Endodermal cell (in vitro differentiated cells): Measurements from ENCODE around the gene PLPP6. TPM values are rescaled to one million over a fixed set of nuclear protein-coding genes. Genes with fewer than 3 reads are reported as not detected.

Experiments used
- DNase-seq: peaks from one replicate; pipeline ENCODE4 v3.0.0-alpha.2; 2017
- H3K27ac ChIP-seq: 2 replicates; pipeline ENCODE4 v1.5.1; 2013; ENCODE audit warnings: mild to moderate bottlenecking, low read depth, low read length, moderate library complexity
- H3K27me3 ChIP-seq: 2 replicates; pipeline ENCODE4 v1.6.1; 2013; ENCODE audit warnings: mild to moderate bottlenecking, low read length, moderate library complexity; ENCODE audit not compliant: insufficient read depth, control insufficient read depth, poor library complexity, severe bottlenecking
- H3K36me3 ChIP-seq: 2 replicates; pipeline ENCODE4 v1.7.0; 2013; ENCODE audit warnings: mild to moderate bottlenecking, low read length, moderate library complexity; ENCODE audit not compliant: control insufficient read depth, insufficient read depth
- H3K4me1 ChIP-seq: one replicate; pipeline ENCODE4 v1.7.0; 2013; ENCODE audit warnings: low read length; ENCODE audit not compliant: control insufficient read depth, insufficient read depth
- H3K4me3 ChIP-seq: 2 replicates; pipeline ENCODE4 v1.5.1; 2013; ENCODE audit warnings: mild to moderate bottlenecking, low read length, moderate library complexity
- H3K9ac ChIP-seq: 2 replicates; pipeline ENCODE4 v1.6.1; 2013; ENCODE audit warnings: mild to moderate bottlenecking, low read length, moderate library complexity; ENCODE audit not compliant: poor library complexity, severe bottlenecking; ENCODE audit errors: extremely low read depth
- H3K9me3 ChIP-seq: 2 replicates; pipeline ENCODE4 v1.6.1; 2013; ENCODE audit warnings: mild to moderate bottlenecking, low read length, moderate library complexity; ENCODE audit not compliant: control insufficient read depth
- H3K27ac Mint-ChIP-seq: 2 replicates; pipeline ENCODE4 v1.8.0; 2020; ENCODE audit warnings: mixed read lengths
- H3K27me3 Mint-ChIP-seq: 2 replicates; pipeline ENCODE4 v1.8.0; 2021; ENCODE audit warnings: mild to moderate bottlenecking, mixed read lengths; ENCODE audit not compliant: insufficient read depth
- H3K36me3 Mint-ChIP-seq: 2 replicates; pipeline ENCODE4 v1.8.0; 2020; ENCODE audit warnings: low read depth, mixed read lengths
- H3K4me1 Mint-ChIP-seq: 2 replicates; pipeline ENCODE4 v1.8.0; 2020; ENCODE audit warnings: mixed read lengths
- H3K4me3 Mint-ChIP-seq: 2 replicates; pipeline ENCODE4 v1.8.0; 2020; ENCODE audit warnings: mild to moderate bottlenecking, moderate library complexity, mixed read lengths
- H3K9me3 Mint-ChIP-seq: 2 replicates; pipeline ENCODE4 v1.8.0; 2020; ENCODE audit warnings: mild to moderate bottlenecking, mixed read lengths
- WGBS, 2 experiments: methylation state at CpG; one replicate each; pipeline versions ENCODE4 v1.1.5 to v1.1.7; 2013; ENCODE audit warnings: missing lambda C conversion rate in 2 of 2, mixed read lengths in 1 of 2; ENCODE audit not compliant: insufficient coverage in 1 of 2, insufficient read length in 1 of 2; 5-methylcytosine and 5-hydroxymethylcytosine counted together
- total RNA-seq, 2 donors: library from RNA; stranded (reverse); fragmentation: NEBNext Ultra II Directional in 1 of 2; extraction: Animal tissue kit (Norgen Biotek cat#: 25700) in 1 of 2; gene quantifications; 2 replicates in 1 of 2; 3 replicates in 1 of 2; pipeline ENCODE4 v1.2.1, GENCODE V29; 2021
- TF ChIP-seq, protein P1 (sequence below): fragments of 200-600 bp; sonication (generic); conservative IDR thresholded peaks from 2 replicates; pipeline ENCODE4 v1.5.0; 2021; ENCODE audit warnings: antibody characterized with exemption, mild to moderate bottlenecking

PLPP6 gene
- total RNA-seq, 2 donors from 2014 or later: 13.1 to 19.6 TPM

DNA sequence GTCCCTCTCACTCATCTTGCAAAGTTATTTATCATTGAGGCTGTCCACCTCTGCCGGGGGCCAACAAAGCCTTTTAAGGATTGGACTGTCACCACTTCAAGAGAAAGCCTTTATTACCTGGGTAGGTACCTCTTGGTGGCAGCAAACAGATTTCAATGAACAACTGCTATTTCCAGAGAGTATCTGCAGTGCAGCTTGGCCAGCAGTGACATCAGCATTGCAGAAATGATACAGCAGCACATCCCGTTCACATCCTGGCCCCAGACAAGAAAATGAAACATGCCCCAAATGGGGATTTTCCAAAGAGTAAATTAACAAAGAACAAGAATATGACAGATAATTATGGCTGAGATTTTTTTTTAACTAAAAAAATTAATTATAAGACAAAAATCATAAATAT, 6.5 kb downstream of the PLPP6 start:
- TF ChIP-seq, protein P1, sequence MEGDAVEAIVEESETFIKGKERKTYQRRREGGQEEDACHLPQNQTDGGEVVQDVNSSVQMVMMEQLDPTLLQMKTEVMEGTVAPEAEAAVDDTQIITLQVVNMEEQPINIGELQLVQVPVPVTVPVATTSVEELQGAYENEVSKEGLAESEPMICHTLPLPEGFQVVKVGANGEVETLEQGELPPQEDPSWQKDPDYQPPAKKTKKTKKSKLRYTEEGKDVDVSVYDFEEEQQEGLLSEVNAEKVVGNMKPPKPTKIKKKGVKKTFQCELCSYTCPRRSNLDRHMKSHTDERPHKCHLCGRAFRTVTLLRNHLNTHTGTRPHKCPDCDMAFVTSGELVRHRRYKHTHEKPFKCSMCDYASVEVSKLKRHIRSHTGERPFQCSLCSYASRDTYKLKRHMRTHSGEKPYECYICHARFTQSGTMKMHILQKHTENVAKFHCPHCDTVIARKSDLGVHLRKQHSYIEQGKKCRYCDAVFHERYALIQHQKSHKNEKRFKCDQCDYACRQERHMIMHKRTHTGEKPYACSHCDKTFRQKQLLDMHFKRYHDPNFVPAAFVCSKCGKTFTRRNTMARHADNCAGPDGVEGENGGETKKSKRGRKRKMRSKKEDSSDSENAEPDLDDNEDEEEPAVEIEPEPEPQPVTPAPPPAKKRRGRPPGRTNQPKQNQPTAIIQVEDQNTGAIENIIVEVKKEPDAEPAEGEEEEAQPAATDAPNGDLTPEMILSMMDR: no peak
- no peaks in the 10 kb centered on the region for H3K9me3 ChIP-seq
- H3K27me3 Mint-ChIP-seq: no peaks in the 10 kb centered on the region
- no peaks in the 10 kb centered on the region for H3K36me3 ChIP-seq
- H3K4me3 ChIP-seq: no peak overlapping the region
- no peak for DNase-seq
- H3K27me3 ChIP-seq: no peaks in the 10 kb centered on the region
- H3K9me3 Mint-ChIP-seq: no peaks in the 10 kb centered on the region
- H3K9ac ChIP-seq: no peak overlapping the region
- WGBS, 2 experiments: 91 to 100% methylated on average over 1 to 2 of the region's 2 CpGs
- peaks cover 7% of the 10 kb centered on the region for H3K4me1 ChIP-seq
- H3K4me1 Mint-ChIP-seq: peaks cover 26% of the 10 kb centered on the region
- H3K27ac ChIP-seq: no peak overlapping the region
- H3K4me3 Mint-ChIP-seq: no peak overlapping the region
- H3K36me3 Mint-ChIP-seq: no peaks in the 10 kb centered on the region
- H3K27ac Mint-ChIP-seq: no peak overlapping the region

DNA sequence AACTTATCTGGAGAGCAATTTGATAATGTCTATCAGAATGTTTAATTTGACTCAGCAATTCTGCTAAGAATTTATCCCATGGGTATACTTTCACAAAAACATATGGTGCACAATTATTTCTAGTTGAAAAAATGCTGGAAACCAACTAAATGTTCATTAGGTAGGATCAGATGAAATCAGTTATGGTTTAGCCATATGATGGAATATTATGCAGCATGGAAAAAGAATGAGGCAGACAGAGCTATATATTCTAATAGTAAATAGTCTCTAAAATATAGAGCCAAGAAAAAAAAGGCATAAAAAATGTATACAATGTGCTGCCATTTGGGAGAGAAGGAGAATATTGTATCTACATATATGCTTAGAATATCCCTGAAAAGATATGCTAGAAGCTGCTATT, 7.8 kb downstream of the PLPP6 start:
- no peak overlapping the region for H3K4me3 ChIP-seq
- no peaks in the 10 kb centered on the region for H3K9me3 Mint-ChIP-seq
- DNase-seq: no peak
- peaks cover 14% of the 10 kb centered on the region for H3K4me1 Mint-ChIP-seq
- H3K27me3 Mint-ChIP-seq: no peaks in the 10 kb centered on the region
- H3K27me3 ChIP-seq: no peaks in the 10 kb centered on the region
- no peaks in the 10 kb centered on the region for H3K36me3 ChIP-seq
- TF ChIP-seq, protein P1: no peak
- H3K27ac Mint-ChIP-seq: no peak overlapping the region
- H3K4me1 ChIP-seq: peaks cover 7% of the 10 kb centered on the region
- H3K27ac ChIP-seq: no peak overlapping the region
- H3K9me3 ChIP-seq: no peaks in the 10 kb centered on the region
- no peak overlapping the region for H3K9ac ChIP-seq
- H3K36me3 Mint-ChIP-seq: no peaks in the 10 kb centered on the region
- no peak overlapping the region for H3K4me3 Mint-ChIP-seq

DNA sequence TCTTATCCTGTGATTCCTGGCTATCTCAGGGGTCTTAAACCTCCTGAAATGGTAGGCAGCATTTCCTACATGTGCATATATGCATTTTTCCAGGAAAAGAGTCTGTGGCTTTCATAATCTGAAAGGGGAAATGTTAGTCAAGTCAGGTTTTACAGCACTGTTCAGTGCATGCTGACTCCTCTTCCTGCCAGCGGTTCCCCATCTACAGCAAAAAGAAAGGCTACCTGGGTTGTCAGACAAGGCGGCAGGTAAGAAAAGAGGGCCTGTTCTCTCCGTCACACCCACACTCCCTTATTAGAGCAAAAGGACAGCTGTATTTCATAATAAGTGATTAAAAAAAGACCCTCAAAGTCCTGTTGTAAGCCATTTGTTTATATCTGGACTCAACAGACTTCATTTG, 8.5 kb downstream of the PLPP6 start:
- peaks cover under 1% of the 10 kb centered on the region for H3K4me1 ChIP-seq

More for the DNA sequence above, 8.5 kb downstream of the PLPP6 start:
- Histone ChIP-seq H3K4me3 (no peak overlapping the region), H3K9me3 (no peaks in the 10 kb centered on the region), H3K36me3 (no peaks in the 10 kb centered on the region), H3K9ac (no peak overlapping the region), H3K27ac (no peak overlapping the region), H3K27me3 (no peaks in the 10 kb centered on the region)
- Mint-ChIP-seq H3K9me3 (no peaks in the 10 kb centered on the region), H3K36me3 (no peaks in the 10 kb centered on the region), H3K27ac (no peak overlapping the region), H3K4me3 (no peak overlapping the region), H3K4me1 (peaks cover 7% of the 10 kb centered on the region), H3K27me3 (no peaks in the 10 kb centered on the region)
- TF ChIP-seq, protein P1: no peak
- no peak for DNase-seq
- 86 to 87% methylated on average over 1 to 2 of the region's 3 CpGs for WGBS, 2 experiments
